ENCODE data around the gene GDA. TPM values are rescaled to one million over a fixed set of nuclear protein-coding genes. Genes with fewer than 3 reads are reported as not detected.
"Not testable (repeated sequence)": the region's sequence is repeated elsewhere in the genome, so short reads cannot be mapped to it uniquely, and the experiment has no call there.

GDA gene
- total RNA-seq, 1 experiment from 2014 or later = 5.0 TPM

DNA sequence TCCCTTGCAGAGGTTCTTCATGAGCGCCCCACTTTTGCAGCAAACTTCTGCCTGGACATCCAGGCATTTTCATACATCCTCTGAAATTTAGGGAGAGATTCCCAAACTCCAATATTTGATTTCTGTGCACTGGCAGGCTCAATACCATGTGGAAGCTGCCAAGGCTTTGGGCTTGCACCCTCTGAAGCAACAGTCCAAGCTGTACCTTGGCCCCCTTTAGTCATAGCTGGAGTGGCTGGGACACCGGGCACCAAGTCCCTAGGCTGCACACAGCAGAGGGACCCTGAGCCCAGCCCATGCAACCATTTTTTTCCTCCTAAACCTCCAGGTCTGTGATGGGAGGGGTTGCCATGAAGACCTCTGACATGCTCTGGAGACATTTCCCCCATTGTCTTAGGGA is 141.1 kb downstream of the GDA start:
- in situ Hi-C loops (cut with HindIII; ENCODE audit: low pct_unique_long_range_greater_than_20kb, low sequenced_read_pairs) = no loop called here
- DNase-seq (ENCODE audit: low read depth, low spot score) = no peak
- CTCF ChIA-PET = no interaction called here
- Histone ChIP-seq H3K36me3 (ENCODE audit: control insufficient read depth, insufficient read depth, low read length) (no peaks in the 10 kb centered on the region), H3K27me3 (ENCODE audit: control insufficient read depth, insufficient read depth, low read length) (no peaks in the 10 kb centered on the region), H3K4me1 (ENCODE audit: control insufficient read depth, insufficient read depth, low read length) (peaks cover 11% of the 10 kb centered on the region), H3K27ac (ENCODE audit: low read length) (no peak overlapping the region), H3K4me3 (ENCODE audit: low read depth in 2 of 2, low read length in 2 of 2) (no peak overlapping the region), H3K9me3 (ENCODE audit: control insufficient read depth, insufficient read depth, low read depth, low read length) (no peaks in the 10 kb centered on the region)
- ATAC-seq = no peak
- intact Hi-C loops (cut with micrococcal nuclease; ENCODE audit: unreplicated experiment) = no loop called here
- POLR2A ChIA-PET = interaction anchor here (0.7 kb wide), 1 partner anchor 20 kb away, joined by 4 read pairs; no protein-coding TSS in a partner anchor
- TF ChIP-seq, protein P1, sequence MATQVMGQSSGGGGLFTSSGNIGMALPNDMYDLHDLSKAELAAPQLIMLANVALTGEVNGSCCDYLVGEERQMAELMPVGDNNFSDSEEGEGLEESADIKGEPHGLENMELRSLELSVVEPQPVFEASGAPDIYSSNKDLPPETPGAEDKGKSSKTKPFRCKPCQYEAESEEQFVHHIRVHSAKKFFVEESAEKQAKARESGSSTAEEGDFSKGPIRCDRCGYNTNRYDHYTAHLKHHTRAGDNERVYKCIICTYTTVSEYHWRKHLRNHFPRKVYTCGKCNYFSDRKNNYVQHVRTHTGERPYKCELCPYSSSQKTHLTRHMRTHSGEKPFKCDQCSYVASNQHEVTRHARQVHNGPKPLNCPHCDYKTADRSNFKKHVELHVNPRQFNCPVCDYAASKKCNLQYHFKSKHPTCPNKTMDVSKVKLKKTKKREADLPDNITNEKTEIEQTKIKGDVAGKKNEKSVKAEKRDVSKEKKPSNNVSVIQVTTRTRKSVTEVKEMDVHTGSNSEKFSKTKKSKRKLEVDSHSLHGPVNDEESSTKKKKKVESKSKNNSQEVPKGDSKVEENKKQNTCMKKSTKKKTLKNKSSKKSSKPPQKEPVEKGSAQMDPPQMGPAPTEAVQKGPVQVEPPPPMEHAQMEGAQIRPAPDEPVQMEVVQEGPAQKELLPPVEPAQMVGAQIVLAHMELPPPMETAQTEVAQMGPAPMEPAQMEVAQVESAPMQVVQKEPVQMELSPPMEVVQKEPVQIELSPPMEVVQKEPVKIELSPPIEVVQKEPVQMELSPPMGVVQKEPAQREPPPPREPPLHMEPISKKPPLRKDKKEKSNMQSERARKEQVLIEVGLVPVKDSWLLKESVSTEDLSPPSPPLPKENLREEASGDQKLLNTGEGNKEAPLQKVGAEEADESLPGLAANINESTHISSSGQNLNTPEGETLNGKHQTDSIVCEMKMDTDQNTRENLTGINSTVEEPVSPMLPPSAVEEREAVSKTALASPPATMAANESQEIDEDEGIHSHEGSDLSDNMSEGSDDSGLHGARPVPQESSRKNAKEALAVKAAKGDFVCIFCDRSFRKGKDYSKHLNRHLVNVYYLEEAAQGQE (IDR thresholded peaks at IDR 0.05; ENCODE audit: insufficient read depth in 1 of 2, low read depth in 2 of 2, low read length in 1 of 2) = no peak
- no TSS peak for BruUV-seq (replicated peaks)

DNA sequence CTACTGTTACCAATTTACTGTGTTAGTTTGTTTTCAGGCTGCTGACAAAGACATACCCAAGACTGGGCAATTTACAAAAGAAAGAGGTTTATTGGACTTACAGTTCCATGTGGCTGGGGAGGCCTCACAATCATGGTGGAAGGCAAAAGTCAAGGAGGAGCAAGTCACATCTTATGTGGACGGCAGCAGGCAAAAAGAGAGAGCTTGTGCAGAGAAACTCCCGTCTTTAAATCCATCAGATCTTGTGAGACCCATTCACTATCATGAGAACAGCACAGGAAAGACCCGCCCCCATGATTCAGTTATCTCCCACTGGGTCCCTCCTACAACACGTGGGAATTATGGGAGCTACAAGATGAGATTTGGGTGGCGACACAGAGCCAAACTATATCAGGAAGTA is 142.3 kb downstream of the GDA start:
- DNase-seq (ENCODE audit: low read depth, low spot score); POLR2A ChIA-PET; H3K27me3 ChIP-seq (ENCODE audit: control insufficient read depth, insufficient read depth, low read length); H3K9me3 ChIP-seq (ENCODE audit: control insufficient read depth, insufficient read depth, low read depth, low read length); H3K4me3 ChIP-seq (ENCODE audit: low read depth in 2 of 2, low read length in 2 of 2); intact Hi-C loops (cut with micrococcal nuclease; ENCODE audit: unreplicated experiment); CTCF ChIA-PET; BruUV-seq (replicated peaks); in situ Hi-C loops (cut with HindIII; ENCODE audit: low pct_unique_long_range_greater_than_20kb, low sequenced_read_pairs); ATAC-seq; H3K27ac ChIP-seq (ENCODE audit: low read length); H3K36me3 ChIP-seq (ENCODE audit: control insufficient read depth, insufficient read depth, low read length): not testable (repeated sequence)
- H3K4me1 ChIP-seq (ENCODE audit: control insufficient read depth, insufficient read depth, low read length) = peaks cover 11% of the 10 kb centered on the region

DNA sequence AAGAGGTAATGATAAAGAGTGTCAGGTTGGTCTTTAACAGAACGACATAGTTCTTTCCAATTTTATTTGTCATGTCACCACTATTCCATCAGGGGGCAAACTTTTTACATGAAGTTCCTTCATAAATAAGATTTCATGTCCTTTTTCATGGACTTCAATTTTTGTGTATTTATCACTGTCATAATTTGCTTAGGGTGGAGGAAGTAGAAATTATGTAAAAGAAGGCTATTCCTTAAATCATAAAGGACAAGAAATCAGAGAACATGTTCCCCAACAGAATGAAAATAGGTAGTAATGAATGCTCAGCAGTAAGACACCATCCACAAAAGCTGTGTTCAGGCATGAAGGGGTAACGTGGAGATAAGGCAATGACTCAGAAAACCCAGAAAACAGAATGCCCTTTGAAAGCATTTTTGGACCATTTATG is 143.0 kb downstream of the GDA start:
- DNase-seq (ENCODE audit: low read depth, low spot score) (no peak), ATAC-seq (no peak)
- in situ Hi-C loops (cut with HindIII; ENCODE audit: low pct_unique_long_range_greater_than_20kb, low sequenced_read_pairs) (no loop called here), intact Hi-C loops (cut with micrococcal nuclease; ENCODE audit: unreplicated experiment) (no loop called here)
- H3K36me3 ChIP-seq (ENCODE audit: control insufficient read depth, insufficient read depth, low read length) = no peaks in the 10 kb centered on the region
- no peak for TF ChIP-seq SIN3A (IDR thresholded peaks at IDR 0.05; ENCODE audit: borderline replicate concordance, insufficient read depth, low read depth, low read length)
- no peak for TF ChIP-seq TCF7L2 (IDR thresholded peaks at IDR 0.05; ENCODE audit: low read depth, low read length)
- TF ChIP-seq, protein P2, sequence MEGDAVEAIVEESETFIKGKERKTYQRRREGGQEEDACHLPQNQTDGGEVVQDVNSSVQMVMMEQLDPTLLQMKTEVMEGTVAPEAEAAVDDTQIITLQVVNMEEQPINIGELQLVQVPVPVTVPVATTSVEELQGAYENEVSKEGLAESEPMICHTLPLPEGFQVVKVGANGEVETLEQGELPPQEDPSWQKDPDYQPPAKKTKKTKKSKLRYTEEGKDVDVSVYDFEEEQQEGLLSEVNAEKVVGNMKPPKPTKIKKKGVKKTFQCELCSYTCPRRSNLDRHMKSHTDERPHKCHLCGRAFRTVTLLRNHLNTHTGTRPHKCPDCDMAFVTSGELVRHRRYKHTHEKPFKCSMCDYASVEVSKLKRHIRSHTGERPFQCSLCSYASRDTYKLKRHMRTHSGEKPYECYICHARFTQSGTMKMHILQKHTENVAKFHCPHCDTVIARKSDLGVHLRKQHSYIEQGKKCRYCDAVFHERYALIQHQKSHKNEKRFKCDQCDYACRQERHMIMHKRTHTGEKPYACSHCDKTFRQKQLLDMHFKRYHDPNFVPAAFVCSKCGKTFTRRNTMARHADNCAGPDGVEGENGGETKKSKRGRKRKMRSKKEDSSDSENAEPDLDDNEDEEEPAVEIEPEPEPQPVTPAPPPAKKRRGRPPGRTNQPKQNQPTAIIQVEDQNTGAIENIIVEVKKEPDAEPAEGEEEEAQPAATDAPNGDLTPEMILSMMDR (IDR thresholded peaks at IDR 0.05) = peak; percentile 42; the same call in 1 of the 2 replicates
- TF ChIP-seq POLR2AphosphoS5 (IDR thresholded peaks at IDR 0.05; ENCODE audit: low read depth, low read length) = no peak
- TF ChIP-seq, protein P1 (IDR thresholded peaks at IDR 0.05; ENCODE audit: insufficient read depth in 1 of 2, low read depth in 2 of 2, low read length in 1 of 2) = no peak
- peak overlapping the region; percentile 61; the same call in 1 of the 2 replicates for H3K27ac ChIP-seq (ENCODE audit: low read length)
- POLR2A ChIA-PET = no interaction called here
- BruUV-seq (replicated peaks) = no TSS peak
- no peak overlapping the region for H3K4me3 ChIP-seq (ENCODE audit: low read depth in 2 of 2, low read length in 2 of 2)
- no peaks in the 10 kb centered on the region for H3K27me3 ChIP-seq (ENCODE audit: control insufficient read depth, insufficient read depth, low read length)
- peaks cover 11% of the 10 kb centered on the region for H3K4me1 ChIP-seq (ENCODE audit: control insufficient read depth, insufficient read depth, low read length)
- H3K9me3 ChIP-seq (ENCODE audit: control insufficient read depth, insufficient read depth, low read depth, low read length) = no peaks in the 10 kb centered on the region
- CTCF ChIA-PET = no interaction called here
